Measurements from ENCODE around the gene HSD17B3.

DNA sequence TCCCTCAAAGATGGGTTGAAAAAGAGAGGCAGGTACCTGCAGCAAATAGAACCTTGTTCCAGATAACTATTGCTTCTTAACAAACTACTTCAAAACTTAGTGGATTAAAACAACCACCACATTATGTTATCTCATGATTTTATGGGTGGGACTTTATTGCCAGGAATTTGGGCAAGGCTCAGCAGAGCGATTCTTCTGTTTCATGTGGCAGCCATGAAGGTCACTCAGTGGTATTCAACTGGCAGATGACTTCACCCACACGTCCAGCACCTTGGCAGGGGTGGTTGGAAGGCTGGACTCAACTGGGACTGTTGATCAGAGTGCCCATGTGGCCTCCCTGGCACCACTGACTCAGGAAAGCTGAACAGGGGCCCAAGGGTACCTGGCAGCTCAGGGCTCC lies 112.0 kb downstream of the HSD17B3 start:
- TF ChIP-seq, protein P1, sequence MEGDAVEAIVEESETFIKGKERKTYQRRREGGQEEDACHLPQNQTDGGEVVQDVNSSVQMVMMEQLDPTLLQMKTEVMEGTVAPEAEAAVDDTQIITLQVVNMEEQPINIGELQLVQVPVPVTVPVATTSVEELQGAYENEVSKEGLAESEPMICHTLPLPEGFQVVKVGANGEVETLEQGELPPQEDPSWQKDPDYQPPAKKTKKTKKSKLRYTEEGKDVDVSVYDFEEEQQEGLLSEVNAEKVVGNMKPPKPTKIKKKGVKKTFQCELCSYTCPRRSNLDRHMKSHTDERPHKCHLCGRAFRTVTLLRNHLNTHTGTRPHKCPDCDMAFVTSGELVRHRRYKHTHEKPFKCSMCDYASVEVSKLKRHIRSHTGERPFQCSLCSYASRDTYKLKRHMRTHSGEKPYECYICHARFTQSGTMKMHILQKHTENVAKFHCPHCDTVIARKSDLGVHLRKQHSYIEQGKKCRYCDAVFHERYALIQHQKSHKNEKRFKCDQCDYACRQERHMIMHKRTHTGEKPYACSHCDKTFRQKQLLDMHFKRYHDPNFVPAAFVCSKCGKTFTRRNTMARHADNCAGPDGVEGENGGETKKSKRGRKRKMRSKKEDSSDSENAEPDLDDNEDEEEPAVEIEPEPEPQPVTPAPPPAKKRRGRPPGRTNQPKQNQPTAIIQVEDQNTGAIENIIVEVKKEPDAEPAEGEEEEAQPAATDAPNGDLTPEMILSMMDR (IDR thresholded peaks at IDR 0.05; ENCODE audit: insufficient read depth, low read length, poor library complexity, severe bottlenecking), result no peak
- TF ChIP-seq EZH2phosphoT487 (conservative IDR thresholded peaks at IDR 0.05; ENCODE audit: low read length), result no peak

Measured in SU-DHL-6 (cell line).